WERI-Rb-1 (cell line): ENCODE results near the gene MID1.

Experiments used
- DNase-seq: peaks from one replicate; pipeline ENCODE4 v3.0.0-alpha.2; 2020
- H3K27ac ChIP-seq: fragments of 250-450 bp; sonication (Bioruptor Pico); 2 replicates; pipeline ENCODE4 v1.5.1; 2020; ENCODE audit warnings: mild to moderate bottlenecking, moderate library complexity
- H3K27me3 ChIP-seq: fragments of 250-450 bp; sonication (Bioruptor Pico); 2 replicates; pipeline ENCODE4 v1.5.1; 2021; ENCODE audit warnings: mild to moderate bottlenecking, low read depth, moderate library complexity; ENCODE audit not compliant: insufficient read depth, severe bottlenecking
- H3K36me3 ChIP-seq: fragments of 250-450 bp; sonication (Bioruptor Pico); 2 replicates; pipeline ENCODE4 v1.5.1; 2020; ENCODE audit warnings: mild to moderate bottlenecking, moderate library complexity
- H3K4me3 ChIP-seq: 2 replicates; pipeline ENCODE4 v1.5.1; 2011; ENCODE audit warnings: low read depth, mild to moderate bottlenecking, control low read depth, low read length
- H3K9me3 ChIP-seq: fragments of 250-450 bp; sonication (Bioruptor Pico); 2 replicates; pipeline ENCODE4 v1.5.1; 2021; ENCODE audit warnings: mild to moderate bottlenecking, moderate library complexity; ENCODE audit not compliant: severe bottlenecking
- CTCF ChIP-seq: IDR thresholded peaks from 2 replicates; pipeline ENCODE4 v1.5.1; 2011; ENCODE audit warnings: low read depth, mild to moderate bottlenecking, control low read depth, inconsistent platforms, low read length

The MID1 gene

GRCh38 chrX:10579112-10580011, 41.0 kb downstream of the MID1 start:
- H3K27ac ChIP-seq, result no peak overlapping the region
- no peaks in the 10 kb centered on the region for H3K36me3 ChIP-seq
- no peak for DNase-seq
- no peaks in the 10 kb centered on the region for H3K9me3 ChIP-seq
- no peaks in the 10 kb centered on the region for H3K27me3 ChIP-seq
- no peak for TF ChIP-seq CTCF
- no peak overlapping the region for H3K4me3 ChIP-seq

- DNase-seq, result no peak
- no peaks in the 10 kb centered on the region for H3K9me3 ChIP-seq
- H3K27me3 ChIP-seq, result no peaks in the 10 kb centered on the region
- H3K36me3 ChIP-seq, result no peaks in the 10 kb centered on the region
- H3K27ac ChIP-seq, result no peak overlapping the region
- no peak overlapping the region for H3K4me3 ChIP-seq
- TF ChIP-seq CTCF, result no peak
Measured at GRCh38 chrX:10578527-10578926, 41.9 kb downstream of the MID1 start.

- no peak for TF ChIP-seq CTCF
- H3K36me3 ChIP-seq, result no peaks in the 10 kb centered on the region
- no peak overlapping the region for H3K4me3 ChIP-seq
- no peaks in the 10 kb centered on the region for H3K27me3 ChIP-seq
- no peak for DNase-seq
- no peaks in the 10 kb centered on the region for H3K9me3 ChIP-seq
- no peak overlapping the region for H3K27ac ChIP-seq
Measured at GRCh38 chrX:10577853-10578252, 42.5 kb downstream of the MID1 start.

- H3K27ac ChIP-seq, result no peak overlapping the region
- no peaks in the 10 kb centered on the region for H3K27me3 ChIP-seq
- no peaks in the 10 kb centered on the region for H3K36me3 ChIP-seq
- no peak for DNase-seq
- TF ChIP-seq CTCF, result no peak
- no peaks in the 10 kb centered on the region for H3K9me3 ChIP-seq
- H3K4me3 ChIP-seq, result no peak overlapping the region
Measured at GRCh38 chrX:10576777-10577447, 43.5 kb downstream of the MID1 start.

GRCh38 chrX:10576186-10576585, 44.2 kb downstream of the MID1 start:
- Histone ChIP-seq H3K36me3 (no peaks in the 10 kb centered on the region), H3K27ac (no peak overlapping the region), H3K4me3 (no peak overlapping the region), H3K9me3 (no peaks in the 10 kb centered on the region), H3K27me3 (no peaks in the 10 kb centered on the region)
- no peak for TF ChIP-seq CTCF
- no peak for DNase-seq
